ENCODE results near the gene IPO7. TPM values are rescaled to one million over a fixed set of nuclear protein-coding genes. Genes with fewer than 3 reads are reported as not detected.
A peak's percentile ranks its signal among the peaks of the same experiment; 100 is the strongest.

Gene IPO7
- polyA plus RNA-seq, 3 donors, result 7.0 to 12.9 (median 8.1) TPM

- Mint-ChIP-seq H3K27ac (peak overlapping the region in 6 of 7 donors; percentile 4 to 98 (median 55)), H3K4me1 (peaks cover 18% of the 10 kb centered on the region), H3K36me3 (peaks cover 0 to 2% of the 10 kb centered on the region in 2 donors), H3K9me3 (no peaks in the 10 kb centered on the region), H3K27me3 (ENCODE audit: low read depth in 3 of 3) (peaks cover 0 to 3% (median 1%) of the 10 kb centered on the region in 3 donors), H3K4me3 (peak overlapping the region in 1 of 2 donors; percentile 1)
- no peak overlapping the region for H3K9ac ChIP-seq (ENCODE audit: insufficient read depth, low read length, poor library complexity, severe bottlenecking)
- H3K4me1 ChIP-seq (ENCODE audit: control insufficient read depth in 1 of 2, insufficient read depth in 2 of 2, low read length in 2 of 2), result peaks cover 12 to 15% of the 10 kb centered on the region in 2 donors
- H3K9me3 ChIP-seq (replicated peaks in 1 of 2; ENCODE audit: control insufficient read depth in 1 of 2, insufficient read depth in 1 of 2, low read length in 2 of 2), result no peaks in the 10 kb centered on the region
- H4K20me1 ChIP-seq (ENCODE audit: insufficient read depth, low read length), result no peaks in the 10 kb centered on the region
- no peak for DNase-seq
- no peak overlapping the region for H3K4me3 ChIP-seq (replicated peaks in 1 of 3; ENCODE audit: low read depth in 2 of 3, low read length in 3 of 3)
- no peaks in the 10 kb centered on the region for H3K36me3 ChIP-seq (replicated peaks in 1 of 2; ENCODE audit: control insufficient read depth in 1 of 2, insufficient read depth in 2 of 2, low read length in 2 of 2)
- H2AFZ ChIP-seq (ENCODE audit: insufficient read depth, low read depth, low read length, poor library complexity, severe bottlenecking), result no peak overlapping the region
- no CpG with 5 or more reads among the region's 2 CpGs for WGBS (ENCODE audit: insufficient coverage)
- intact Hi-C loops (cut with micrococcal nuclease), result loop anchor here (5.0 kb wide), 1 partner anchor 45 kb away; no protein-coding TSS in a partner anchor
- no peak overlapping the region for H3K4me2 ChIP-seq (replicated peaks; ENCODE audit: extremely low read depth, low read length, poor library complexity, severe bottlenecking)
- no peak for TF ChIP-seq CTCF (IDR thresholded peaks at IDR 0.05)
- no peaks in the 10 kb centered on the region for H3K27me3 ChIP-seq (ENCODE audit: control insufficient read depth in 2 of 2, insufficient read depth in 2 of 2, low read length in 2 of 2)
- no peak overlapping the region for H3K27ac ChIP-seq (ENCODE audit: low read depth in 1 of 2, low read length in 2 of 2)
- H3K79me2 ChIP-seq (ENCODE audit: insufficient read depth, low read length), result no peaks in the 10 kb centered on the region
These were observed 22.0 kb upstream of the IPO7 start for GRCh38 chr11:9362393-9362863.

GRCh38 chr11:9363954-9364912, 20.2 kb upstream of the IPO7 start:
- H3K4me3 ChIP-seq (replicated peaks in 1 of 3; ENCODE audit: low read depth in 2 of 3, low read length in 3 of 3), result peak overlapping the region; percentile 46 to 71 (median 52)
- DNase-seq, result peak; percentile 99
- no peaks in the 10 kb centered on the region for H4K20me1 ChIP-seq (ENCODE audit: insufficient read depth, low read length)
- Mint-ChIP-seq H3K36me3 (peaks cover 0 to 2% of the 10 kb centered on the region in 2 donors), H3K9me3 (no peaks in the 10 kb centered on the region), H3K27me3 (ENCODE audit: low read depth in 3 of 3) (peaks cover 0 to 3% (median 1%) of the 10 kb centered on the region in 3 donors), H3K4me3 (peak overlapping the region; percentile 78 to 90), H3K27ac (peak overlapping the region; percentile 98 to 100 (median 99)), H3K4me1 (peaks cover 18% of the 10 kb centered on the region)
- no peaks in the 10 kb centered on the region for H3K36me3 ChIP-seq (replicated peaks in 1 of 2; ENCODE audit: control insufficient read depth in 1 of 2, insufficient read depth in 2 of 2, low read length in 2 of 2)
- H3K27ac ChIP-seq (ENCODE audit: low read depth in 1 of 2, low read length in 2 of 2), result peak overlapping the region; percentile 98
- H3K4me2 ChIP-seq (replicated peaks; ENCODE audit: extremely low read depth, low read length, poor library complexity, severe bottlenecking), result peak overlapping the region; percentile 69
- intact Hi-C loops (cut with micrococcal nuclease), result loop anchor here (2.0 to 5.0 kb wide), 2 partner anchors 47 to 99 kb away; partner anchors contain the start of gene DENND5A (in 1 of the 2)
- no peaks in the 10 kb centered on the region for H3K9me3 ChIP-seq (replicated peaks in 1 of 2; ENCODE audit: control insufficient read depth in 1 of 2, insufficient read depth in 1 of 2, low read length in 2 of 2)
- H3K9ac ChIP-seq (ENCODE audit: insufficient read depth, low read length, poor library complexity, severe bottlenecking), result peak overlapping the region; percentile 88
- no peak for TF ChIP-seq CTCF (IDR thresholded peaks at IDR 0.05)
- no peaks in the 10 kb centered on the region for H3K27me3 ChIP-seq (ENCODE audit: control insufficient read depth in 2 of 2, insufficient read depth in 2 of 2, low read length in 2 of 2)
- peak overlapping the region; percentile 82 for H2AFZ ChIP-seq (ENCODE audit: insufficient read depth, low read depth, low read length, poor library complexity, severe bottlenecking)
- no peaks in the 10 kb centered on the region for H3K79me2 ChIP-seq (ENCODE audit: insufficient read depth, low read length)
- WGBS (ENCODE audit: insufficient coverage), result 0% methylated on average over 50 of the region's 64 CpGs
- peaks cover 12 to 15% of the 10 kb centered on the region in 2 donors for H3K4me1 ChIP-seq (ENCODE audit: control insufficient read depth in 1 of 2, insufficient read depth in 2 of 2, low read length in 2 of 2)
